Gastrocnemius medialis (tissue), 4 donors: ENCODE results near the gene NCOA6. TPM values are rescaled to one million over a fixed set of nuclear protein-coding genes. Genes with fewer than 3 reads are reported as not detected.

Source experiments
- ATAC-seq, 2 donors: fragments of 150-250 bp; one replicate each; pipeline ENCODE4 v1.9.1; 2016
- DNase-seq, 2 donors: peaks; one replicate each; pipeline ENCODE4 v3.0.0-alpha.2; 2019
- H3K27ac ChIP-seq, 4 donors: fragments of 200-600 bp; sonication (generic); 1 replicate in 1 of 4; 2 replicates in 3 of 4; pipeline ENCODE4 v1.5.1; 2016 to 2018; ENCODE audit warnings: mild to moderate bottlenecking in 2 of 4, moderate library complexity in 1 of 4
- H3K27me3 ChIP-seq, 3 donors: fragments of 200-600 bp; sonication (generic) in 2 of 3; 1 replicate in 1 of 3; 2 replicates in 2 of 3; pipeline versions ENCODE4 v1.5.1 to v1.6.0; 2016 to 2019; ENCODE audit warnings: mild to moderate bottlenecking in 1 of 3, moderate library complexity in 1 of 3
- H3K36me3 ChIP-seq, 2 donors: fragments of 200-600 bp; sonication (generic) in 1 of 2; one replicate each; pipeline ENCODE4 v1.5.1; 2017 to 2018
- H3K4me1 ChIP-seq, 2 donors: fragments of 200-600 bp; sonication (generic) in 1 of 2; one replicate each; pipeline ENCODE4 v1.5.1; 2016 to 2017; ENCODE audit warnings: mild to moderate bottlenecking in 2 of 2
- H3K4me3 ChIP-seq, 4 donors: fragments of 200-600 bp; sonication (generic) in 3 of 4; 1 replicate in 1 of 4; 2 replicates in 3 of 4; pipeline ENCODE4 v1.5.1; 2016 to 2019; ENCODE audit warnings: mild to moderate bottlenecking in 2 of 4
- H3K9me3 ChIP-seq, 3 donors: fragments of 200-600 bp; sonication (generic) in 2 of 3; 1 replicate in 1 of 3; 2 replicates in 2 of 3; pipeline ENCODE4 v1.5.1; 2016 to 2019
- CTCF ChIP-seq, 5 experiments: fragments of 450-650 bp in 3 of 5; fragments of 200-600 bp in 2 of 5; sonication (generic) in 2 of 5; IDR thresholded peaks in 4 of 5; conservative IDR thresholded peaks in 1 of 5; 1 replicate in 4 of 5; 2 replicates in 1 of 5; pipeline ENCODE4 v1.5.1; 2016 to 2019; ENCODE audit warnings: antibody characterized with exemption in 5 of 5, mild to moderate bottlenecking in 3 of 5, moderate library complexity in 3 of 5
- POLR2A ChIP-seq, 2 donors: fragments of 450-650 bp; IDR thresholded peaks; one replicate each; pipeline ENCODE4 v1.6.1; 2017; ENCODE audit warnings: antibody characterized with exemption in 2 of 2, mild to moderate bottlenecking in 2 of 2, moderate library complexity in 2 of 2
- in situ Hi-C, 4 donors: fragments of 200-750 bp; cut with MboI; loops; one replicate each; pipeline versions ENCODE4 v1.15.0 to v1.8.0; 2017; ENCODE audit warnings: low sequenced_read_pairs in 4 of 4
- intact Hi-C: fragments of 100-400 bp; cut with DNase I; formaldehyde crosslinking; loops from one replicate; pipeline ENCODE4 v1.15.1; 2023; ENCODE audit warnings: low total_unique reads
- total RNA-seq, 4 donors: library from RNA; depleted of rRNA; stranded (reverse); fragments of >200 nt; gene quantifications; one replicate each; pipeline versions ENCODE4 v1.1.0 to v1.2.3, GENCODE V29; 2016

NCOA6 gene
- total RNA-seq, 4 donors from 2014 or later = 10.9 to 12.7 (median 11.6) TPM

- DNase-seq (no peak), ATAC-seq (no peak)
- no peaks in the 10 kb centered on the region for H3K9me3 ChIP-seq
- H3K27me3 ChIP-seq = no peaks in the 10 kb centered on the region
- H3K27ac ChIP-seq = no peak overlapping the region
- TF ChIP-seq POLR2A (IDR thresholded peaks at IDR 0.05) = no peak
- no peak for TF ChIP-seq CTCF (IDR thresholded peaks at IDR 0.05 in 4 of 5, conservative IDR thresholded peaks at IDR 0.05 in 1 of 5)
- in situ Hi-C loops = no loop called here
- H3K36me3 ChIP-seq = no peaks in the 10 kb centered on the region
- peaks cover 6 to 9% of the 10 kb centered on the region in 2 donors for H3K4me1 ChIP-seq
- no peak overlapping the region for H3K4me3 ChIP-seq
- intact Hi-C loops = no loop called here
These were observed 144.8 kb downstream of the NCOA6 start for GRCh38 chr20:34680586-34681175.

- H3K27me3 ChIP-seq = no peaks in the 10 kb centered on the region
- TF ChIP-seq POLR2A (IDR thresholded peaks at IDR 0.05) = peak; percentile 61 to 62
- peak in 4 of 5 experiments; percentile 31 to 38 (median 34) for TF ChIP-seq CTCF (IDR thresholded peaks at IDR 0.05 in 4 of 5, conservative IDR thresholded peaks at IDR 0.05 in 1 of 5)
- H3K27ac ChIP-seq = peak within 1 kb of the TSS; percentile 75 to 88 (median 81)
- peaks cover 9% of the 10 kb centered on the region in 2 donors for H3K4me1 ChIP-seq
- intact Hi-C loops (loop anchor here (1.0 kb wide), 1 partner anchor 27 kb away; the partner anchor contains the start of gene TP53INP2), in situ Hi-C loops (no loop called here)
- DNase-seq (peak; percentile 92), ATAC-seq (peak; percentile 98)
- no peaks in the 10 kb centered on the region for H3K36me3 ChIP-seq
- peak within 1 kb of the TSS; percentile 80 to 93 (median 86) for H3K4me3 ChIP-seq
- H3K9me3 ChIP-seq = no peaks in the 10 kb centered on the region
These were observed 148.6 kb downstream of the NCOA6 start, which contains the start of gene PIGU for GRCh38 chr20:34676642-34677373. Gene PIGU, minus strand, starts transcription at chr20:34677092. Its CDS starts 7 bp downstream, at chr20:34677085.

GRCh38 chr20:34675993-34676641, 149.3 kb downstream of the NCOA6 start:
- Histone ChIP-seq H3K36me3 (no peaks in the 10 kb centered on the region), H3K9me3 (no peaks in the 10 kb centered on the region), H3K4me1 (peaks cover 9% of the 10 kb centered on the region in 2 donors), H3K27me3 (no peaks in the 10 kb centered on the region), H3K27ac (peak overlapping the region; percentile 75 to 88 (median 81)), H3K4me3 (peak overlapping the region; percentile 80 to 93 (median 86))
- TF ChIP-seq POLR2A (IDR thresholded peaks at IDR 0.05) (no peak), CTCF (IDR thresholded peaks at IDR 0.05 in 4 of 5, conservative IDR thresholded peaks at IDR 0.05 in 1 of 5) (no peak)
- in situ Hi-C loops = no loop called here
- DNase-seq (no peak), ATAC-seq (no peak)
- intact Hi-C loops = no loop called here

DNA sequence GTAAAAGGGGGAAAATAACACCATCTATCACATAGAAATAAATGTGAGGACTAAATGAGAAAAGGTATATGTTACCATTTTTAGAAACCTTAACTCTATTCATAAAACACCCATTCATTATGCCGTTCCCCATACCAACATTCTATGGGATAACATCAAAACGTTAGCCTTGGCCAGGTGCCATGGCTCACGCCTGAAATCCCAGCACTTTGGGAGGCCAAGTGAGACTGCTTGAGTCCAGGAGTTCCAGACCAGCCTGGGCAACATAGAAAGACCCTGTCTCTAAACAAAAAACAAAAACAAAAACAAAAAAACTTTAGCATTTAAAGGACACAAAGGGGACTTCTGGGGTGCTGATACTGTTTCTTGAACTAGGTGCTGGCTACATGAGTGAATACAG, 149.9 kb downstream of the NCOA6 start:
- intact Hi-C loops = no loop called here
- H3K4me3 ChIP-seq = no peak overlapping the region

More for the DNA sequence above, 149.9 kb downstream of the NCOA6 start:
- no peaks in the 10 kb centered on the region for H3K36me3 ChIP-seq
- no peaks in the 10 kb centered on the region for H3K9me3 ChIP-seq
- H3K27me3 ChIP-seq = no peaks in the 10 kb centered on the region
- H3K27ac ChIP-seq = no peak overlapping the region
- DNase-seq = no peak
- TF ChIP-seq POLR2A (IDR thresholded peaks at IDR 0.05) (no peak), CTCF (IDR thresholded peaks at IDR 0.05 in 4 of 5, conservative IDR thresholded peaks at IDR 0.05 in 1 of 5) (no peak)
- in situ Hi-C loops = no loop called here
- ATAC-seq = no peak
- H3K4me1 ChIP-seq = peaks cover 9% of the 10 kb centered on the region in 2 donors
